ENCODE results near the gene THOP1. TPM values are rescaled to one million over a fixed set of nuclear protein-coding genes. Genes with fewer than 3 reads are reported as not detected.

The THOP1 gene
- total RNA-seq, 1 donor from 2014 or later: 105 TPM

GRCh38 chr19:2852598-2852997 is 67.3 kb downstream of the THOP1 start:
- Mint-ChIP-seq H3K36me3 (peaks cover 68% of the 10 kb centered on the region), H3K27me3 (ENCODE audit: insufficient read depth, low read depth) (peaks cover 3% of the 10 kb centered on the region), H3K9me3 (peaks cover 83% of the 10 kb centered on the region), H3K4me3 (no peak overlapping the region), H3K27ac (no peak overlapping the region), H3K4me1 (no peaks in the 10 kb centered on the region)
- Histone ChIP-seq H3K36me3 (peaks cover 40% of the 10 kb centered on the region), H3K27me3 (no peaks in the 10 kb centered on the region), H3F3A (ENCODE audit: low read depth) (peaks cover 11% of the 10 kb centered on the region), H3K4me2 (no peak overlapping the region), H3K4me3 (no peak overlapping the region), H3K4me1 (no peaks in the 10 kb centered on the region), H3K9ac (no peak overlapping the region), H3K79me2 (ENCODE audit: low read depth) (peaks cover 4% of the 10 kb centered on the region), H2AFZ (replicated peaks) (no peak overlapping the region), H4K20me1 (ENCODE audit: low read depth) (no peaks in the 10 kb centered on the region), H3K9me3 (ENCODE audit: low read depth) (peaks cover 58% of the 10 kb centered on the region), H3K27ac (no peak overlapping the region)
- TF ChIP-seq CTCF (IDR thresholded peaks at IDR 0.05) (no peak), EZH2phosphoT487 (IDR thresholded peaks at IDR 0.05) (no peak), EZH2 (IDR thresholded peaks at IDR 0.05) (no peak)
- no peak for DNase-seq (ENCODE audit: low spot score)

- H3K9me3 Mint-ChIP-seq: peaks cover 84% of the 10 kb centered on the region
- H3K36me3 Mint-ChIP-seq: peaks cover 68% of the 10 kb centered on the region
- Histone ChIP-seq H3K36me3 (peaks cover 40% of the 10 kb centered on the region), H3K9me3 (ENCODE audit: low read depth) (peaks cover 61% of the 10 kb centered on the region), H3K4me2 (no peak overlapping the region), H4K20me1 (ENCODE audit: low read depth) (no peaks in the 10 kb centered on the region), H3K27ac (no peak overlapping the region), H3K9ac (no peak overlapping the region), H3K4me3 (no peak overlapping the region), H3F3A (ENCODE audit: low read depth) (peaks cover 11% of the 10 kb centered on the region), H3K4me1 (no peaks in the 10 kb centered on the region), H2AFZ (replicated peaks) (no peak overlapping the region), H3K79me2 (ENCODE audit: low read depth) (no peaks in the 10 kb centered on the region), H3K27me3 (no peaks in the 10 kb centered on the region)
- no peak overlapping the region for H3K27ac Mint-ChIP-seq
- no peak for DNase-seq (ENCODE audit: low spot score)
- H3K4me1 Mint-ChIP-seq: no peaks in the 10 kb centered on the region
- H3K4me3 Mint-ChIP-seq: no peak overlapping the region
- TF ChIP-seq EZH2phosphoT487 (IDR thresholded peaks at IDR 0.05): no peak
- no peak for TF ChIP-seq EZH2 (IDR thresholded peaks at IDR 0.05)
- TF ChIP-seq CTCF (IDR thresholded peaks at IDR 0.05): no peak
- H3K27me3 Mint-ChIP-seq (ENCODE audit: insufficient read depth, low read depth): peaks cover 4% of the 10 kb centered on the region
Measured at GRCh38 chr19:2853015-2853606, 67.8 kb downstream of the THOP1 start.

GRCh38 chr19:2854849-2855248 is 69.5 kb downstream of the THOP1 start:
- H3K4me3 ChIP-seq: no peak overlapping the region
- Mint-ChIP-seq H3K27ac (no peak overlapping the region), H3K27me3 (ENCODE audit: insufficient read depth, low read depth) (peaks cover 5% of the 10 kb centered on the region), H3K9me3 (peaks cover 89% of the 10 kb centered on the region), H3K36me3 (peaks cover 69% of the 10 kb centered on the region), H3K4me3 (no peak overlapping the region), H3K4me1 (no peaks in the 10 kb centered on the region)
- no peaks in the 10 kb centered on the region for H3K27me3 ChIP-seq
- no peaks in the 10 kb centered on the region for H4K20me1 ChIP-seq (ENCODE audit: low read depth)
- peaks cover 40% of the 10 kb centered on the region for H3K36me3 ChIP-seq
- H3K9me3 ChIP-seq (ENCODE audit: low read depth): peaks cover 63% of the 10 kb centered on the region
- no peak for DNase-seq (ENCODE audit: low spot score)
- no peak overlapping the region for H2AFZ ChIP-seq (replicated peaks)
- TF ChIP-seq CTCF (IDR thresholded peaks at IDR 0.05) (no peak), EZH2phosphoT487 (IDR thresholded peaks at IDR 0.05) (no peak), EZH2 (IDR thresholded peaks at IDR 0.05) (no peak)
- no peaks in the 10 kb centered on the region for H3K4me1 ChIP-seq
- H3K79me2 ChIP-seq (ENCODE audit: low read depth): no peaks in the 10 kb centered on the region
- H3K4me2 ChIP-seq: no peak overlapping the region
- H3F3A ChIP-seq (ENCODE audit: low read depth): peaks cover 11% of the 10 kb centered on the region
- no peak overlapping the region for H3K9ac ChIP-seq
- H3K27ac ChIP-seq: no peak overlapping the region

All from neural progenitor cell (in vitro differentiated cells).